Middle frontal gyrus (tissue), 1 donor: ENCODE measurements around the gene ANKRD55.
"Not testable (repeated sequence)": the region's sequence is repeated elsewhere in the genome, so short reads cannot be mapped to it uniquely, and the experiment has no call there.

Source experiments
- DNase-seq: peaks from one replicate; pipeline ENCODE4 v3.0.0-alpha.2; 2015; ENCODE audit warnings: low spot score; ENCODE audit errors: extremely low spot score

Gene ANKRD55

DNA sequence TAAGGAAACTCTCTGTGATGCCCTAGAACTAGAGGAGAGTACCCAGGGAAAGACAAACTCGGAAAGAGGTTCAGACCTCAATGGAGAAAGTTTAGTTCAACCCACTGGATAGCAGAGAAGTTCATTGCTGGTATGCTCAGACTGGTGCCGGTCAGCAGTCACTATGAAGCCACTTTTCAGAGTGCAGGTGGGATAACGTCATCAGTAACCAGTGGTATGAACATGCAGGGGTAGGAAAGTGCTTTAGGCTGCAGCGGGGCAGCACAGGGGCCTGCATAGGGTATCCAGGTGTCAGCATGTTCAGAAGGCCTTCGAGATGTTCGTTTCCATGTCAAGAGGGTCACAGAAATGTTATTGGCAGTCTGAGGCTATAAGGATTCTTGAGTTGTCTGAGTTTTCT, 20.8 kb upstream of the ANKRD55 start:
- no peak for DNase-seq

DNA sequence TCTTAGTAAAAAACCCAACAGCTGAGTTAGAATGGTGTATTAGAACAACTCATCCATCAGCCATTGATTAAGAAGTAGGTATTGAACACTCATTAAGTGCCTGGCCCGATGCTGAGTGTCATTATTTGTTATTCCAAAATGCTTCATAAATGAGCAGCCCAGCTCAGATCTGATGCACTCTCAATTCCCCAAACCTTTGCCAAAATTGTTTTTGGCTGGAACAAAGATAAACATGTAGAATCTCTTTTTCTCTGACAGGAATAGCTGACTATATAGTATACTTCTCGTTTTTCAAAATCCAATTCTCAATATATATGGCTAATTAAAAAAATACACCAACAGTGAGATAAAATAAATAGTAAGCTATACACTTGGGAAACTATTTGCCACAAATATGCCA, 20.0 kb upstream of the ANKRD55 start:
- no peak for DNase-seq

DNA sequence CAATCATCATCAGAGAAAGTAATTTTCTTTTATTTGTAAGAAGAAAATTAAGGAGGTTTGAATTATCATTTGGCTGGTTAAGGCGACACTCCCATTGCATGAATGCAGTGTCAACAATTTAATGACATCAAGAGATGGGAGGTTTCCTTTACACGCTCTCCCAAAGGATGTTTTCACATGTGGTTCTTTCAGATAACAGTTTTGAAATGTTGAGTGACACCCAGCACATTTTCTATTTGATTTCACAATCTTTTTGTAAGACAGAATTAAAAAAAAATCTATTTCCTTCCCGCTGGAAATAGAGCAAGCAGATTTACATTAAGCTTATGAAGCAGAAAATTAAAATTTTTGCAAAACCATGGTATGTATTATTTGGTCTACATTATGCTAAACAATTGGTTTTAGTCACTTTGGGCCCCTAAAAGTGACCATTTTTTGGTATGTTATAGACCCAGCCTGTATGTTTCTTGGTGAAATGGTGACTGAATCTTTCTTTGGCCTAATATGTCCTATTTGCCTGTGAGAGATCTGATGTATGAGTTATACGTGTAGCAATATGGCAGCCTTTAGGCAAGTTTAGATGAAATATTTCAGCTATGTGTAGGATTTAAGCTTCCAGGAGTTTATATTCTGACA, 18.9 kb upstream of the ANKRD55 start:
- DNase-seq: no peak

DNA sequence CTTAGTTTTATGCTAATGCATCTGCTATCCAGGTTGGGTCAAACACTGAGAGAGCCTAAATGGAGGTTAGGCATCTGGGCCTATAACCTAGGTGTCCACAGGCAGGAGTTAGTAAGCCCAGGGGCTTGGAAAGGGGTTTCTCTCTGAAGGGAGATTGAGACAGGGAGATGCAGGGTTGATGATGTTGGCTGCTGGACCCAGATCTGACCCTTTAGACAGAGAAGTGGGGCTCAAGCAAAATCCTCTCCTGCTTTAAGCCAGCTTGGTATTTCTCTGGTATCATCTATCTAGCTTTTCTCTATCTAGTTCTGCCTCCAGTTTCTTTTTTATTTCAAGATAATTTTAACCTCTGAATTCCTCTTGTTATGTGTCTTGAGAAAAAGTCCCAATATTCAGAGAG, 18.3 kb upstream of the ANKRD55 start:
- DNase-seq: no peak

DNA sequence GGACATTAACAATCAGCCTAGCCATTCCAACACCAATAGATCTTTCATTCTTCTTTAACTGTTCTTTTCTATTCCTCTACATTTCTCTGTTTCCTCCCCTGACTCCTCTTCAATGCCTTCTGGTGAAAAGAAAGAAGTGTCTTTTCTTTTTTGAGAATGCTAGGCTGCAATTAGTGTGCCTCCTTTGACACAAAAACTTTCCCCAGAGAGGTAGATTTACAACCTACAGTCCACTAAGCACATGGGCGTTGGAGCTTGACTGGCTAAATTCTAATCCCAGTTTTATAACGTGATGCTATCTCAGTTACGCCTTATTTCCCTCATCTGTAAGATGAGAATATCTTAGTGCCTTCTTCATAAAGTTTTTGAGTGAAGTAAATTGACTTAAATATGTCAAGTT, 16.9 kb upstream of the ANKRD55 start:
- DNase-seq: no peak

DNA sequence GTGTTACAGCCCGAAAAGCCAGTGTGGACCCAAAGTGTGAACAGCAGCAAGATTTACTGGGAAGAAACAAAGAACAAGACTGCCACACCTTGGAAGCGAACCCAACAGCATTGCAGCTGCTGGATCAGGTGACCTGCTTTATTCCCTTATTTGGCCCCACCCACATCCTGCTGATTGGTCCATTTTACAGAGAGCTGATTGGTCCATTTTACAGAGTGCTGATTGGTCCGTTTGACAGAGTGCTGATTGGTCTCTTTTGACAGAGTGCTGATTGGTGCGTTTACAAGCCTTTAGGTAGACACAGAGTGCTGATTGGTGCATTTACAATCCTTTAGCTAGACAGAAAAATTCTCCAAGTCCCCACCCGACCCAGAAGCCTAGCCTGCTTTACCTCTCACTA, 16.0 kb upstream of the ANKRD55 start:
- DNase-seq: not testable (repeated sequence)

DNA sequence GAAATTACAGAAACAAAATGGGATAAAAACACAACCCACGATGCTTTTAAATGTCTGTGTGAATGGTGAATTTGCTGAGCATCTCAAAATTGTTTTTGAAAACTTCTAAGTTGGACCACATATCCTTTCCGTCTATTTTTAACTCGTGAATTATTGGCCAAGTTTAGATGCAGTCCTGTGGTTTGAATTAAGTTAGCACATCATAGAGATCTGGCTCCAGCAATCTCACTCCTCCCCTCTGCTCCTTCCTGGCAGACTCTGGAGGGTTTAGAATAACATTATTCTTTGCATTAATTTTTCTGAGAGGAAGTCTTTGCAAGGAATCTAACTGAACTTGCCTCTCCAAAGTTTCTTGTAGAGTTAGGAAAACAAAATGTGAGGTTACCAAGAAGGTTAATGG, 14.5 kb upstream of the ANKRD55 start:
- no peak for DNase-seq

DNA sequence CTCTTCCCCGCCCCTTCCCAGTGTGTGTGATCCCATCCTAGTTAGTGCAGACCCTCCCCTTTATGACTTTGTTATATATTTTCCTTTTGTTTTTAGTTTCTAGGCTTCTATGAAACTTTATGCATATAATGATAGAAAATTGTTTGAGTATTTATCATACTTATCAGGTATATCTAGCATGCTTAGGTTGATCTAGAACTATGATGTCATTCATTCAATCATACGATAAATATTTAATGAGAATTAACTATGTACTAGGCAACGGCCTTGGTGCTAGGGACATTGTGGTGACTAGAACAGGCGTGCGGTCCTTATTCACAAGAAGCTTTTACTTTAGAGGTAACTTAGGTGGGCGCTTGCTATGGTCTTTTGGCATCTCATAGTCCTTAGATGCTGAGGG, 13.6 kb upstream of the ANKRD55 start:
- no peak for DNase-seq

DNA sequence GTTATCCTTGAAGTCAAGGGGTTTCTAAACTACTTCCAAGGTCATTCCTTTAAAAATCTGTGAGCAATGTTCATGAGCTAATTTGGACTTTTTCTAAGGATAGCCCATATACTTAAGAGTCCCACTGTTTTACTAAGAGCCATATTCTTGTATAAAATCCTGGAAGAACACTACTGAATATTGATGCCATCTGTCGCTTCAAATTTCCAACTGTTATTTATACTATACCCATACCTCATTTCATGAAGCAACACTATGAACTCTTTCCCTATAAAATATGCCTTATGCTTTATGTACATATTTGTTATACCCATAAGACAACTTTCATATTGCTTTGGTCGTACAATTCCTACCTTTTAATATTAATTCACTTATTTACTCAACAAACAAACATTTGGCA, 12.4 kb upstream of the ANKRD55 start:
- no peak for DNase-seq

DNA sequence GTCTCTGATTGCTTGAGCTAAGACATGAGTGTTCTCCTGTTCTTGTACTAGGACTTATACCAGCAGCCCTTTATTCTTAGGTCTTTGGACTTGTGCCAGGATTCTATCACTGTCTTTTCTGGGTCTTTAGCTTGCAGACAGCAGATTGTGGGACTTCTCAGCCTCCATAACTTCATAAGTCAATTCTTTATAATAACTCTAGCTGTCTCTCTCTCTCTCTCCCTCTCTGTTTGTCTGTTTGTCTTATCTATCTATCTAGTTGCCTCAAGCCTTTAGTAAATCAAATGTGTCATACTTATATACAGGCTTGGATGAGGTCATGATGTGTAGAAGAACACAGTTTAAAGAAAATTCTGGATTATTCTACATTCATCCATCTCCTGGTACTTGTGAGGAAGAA, 11.5 kb upstream of the ANKRD55 start:
- no peak for DNase-seq

DNA sequence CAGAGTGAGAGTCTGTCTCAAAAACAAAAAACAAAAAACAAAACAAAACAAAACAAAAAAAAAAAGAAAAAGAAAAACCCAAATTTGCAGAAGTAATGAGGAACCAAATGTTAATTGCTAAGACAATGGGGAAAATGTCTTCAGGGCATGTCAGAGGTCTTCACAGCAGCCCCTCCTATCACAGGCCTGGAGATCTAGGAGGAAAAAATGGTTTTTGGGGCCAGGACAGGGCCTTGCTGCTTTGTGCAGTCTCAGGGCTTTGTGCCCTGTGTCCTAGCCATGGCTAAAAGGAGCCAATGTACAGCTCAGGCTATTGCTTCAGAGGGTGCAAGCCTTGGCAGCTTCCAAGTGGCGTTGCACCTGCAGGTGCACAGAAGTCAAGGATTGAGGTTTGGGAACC, 9.1 kb upstream of the ANKRD55 start:
- not testable (repeated sequence) for DNase-seq

DNA sequence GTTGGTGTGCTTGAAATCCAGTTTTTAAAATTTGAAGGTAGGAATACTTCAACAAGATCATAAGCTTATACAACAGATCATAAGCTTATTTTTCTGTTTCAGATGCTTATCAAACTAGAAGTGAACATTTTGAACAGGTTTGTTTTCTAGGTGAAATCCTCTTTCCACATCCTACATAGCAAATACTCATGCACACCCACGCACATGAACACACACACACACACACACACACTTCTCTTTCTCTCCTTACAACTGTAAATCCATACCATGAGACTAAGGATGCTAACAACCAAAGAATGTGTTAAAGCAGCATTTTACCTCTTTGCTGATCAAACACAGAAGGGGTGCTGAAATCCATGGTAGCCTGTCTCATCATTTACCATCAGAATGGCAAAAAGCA, 592 bp downstream of the ANKRD55 start:
- no peak for DNase-seq

DNA sequence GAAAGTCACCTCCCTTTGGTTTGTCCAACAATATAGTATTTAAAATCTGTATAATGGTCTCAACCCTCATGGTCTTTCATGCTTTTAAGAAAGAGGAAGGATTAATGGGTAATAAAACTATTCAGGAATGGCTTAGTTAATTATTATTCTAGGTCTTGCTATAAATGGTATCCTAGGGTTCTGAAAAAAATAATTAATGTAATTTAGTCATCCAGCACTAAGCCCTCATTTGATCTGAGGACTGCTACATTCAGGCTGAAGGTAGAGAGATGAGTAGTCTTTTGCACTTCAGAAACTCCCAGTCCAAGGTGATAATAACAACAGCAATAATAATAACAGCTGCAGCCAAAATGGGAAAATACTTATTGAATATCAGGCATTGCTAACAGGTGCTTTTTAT, 2.6 kb downstream of the ANKRD55 start:
- no peak for DNase-seq

DNA sequence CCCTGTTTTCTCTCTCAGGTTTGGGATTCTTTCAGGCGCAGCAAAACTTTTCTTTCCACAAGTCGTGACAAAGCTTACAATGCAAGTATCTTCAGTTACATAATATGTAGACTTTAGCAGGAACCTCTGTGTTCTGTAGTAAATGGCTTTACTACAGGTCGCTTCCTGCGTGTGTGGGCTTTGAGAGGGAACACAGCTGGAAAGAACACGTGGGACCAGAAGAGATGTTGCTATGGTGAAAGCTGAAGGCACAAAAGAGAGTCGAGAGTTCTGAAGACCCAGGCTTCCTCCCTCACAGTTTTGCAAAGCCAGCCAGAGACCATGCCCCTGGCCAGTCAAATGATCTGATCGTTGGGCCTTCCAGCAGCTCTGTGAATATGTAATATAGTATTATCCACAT, 4.0 kb downstream of the ANKRD55 start:
- DNase-seq: no peak

DNA sequence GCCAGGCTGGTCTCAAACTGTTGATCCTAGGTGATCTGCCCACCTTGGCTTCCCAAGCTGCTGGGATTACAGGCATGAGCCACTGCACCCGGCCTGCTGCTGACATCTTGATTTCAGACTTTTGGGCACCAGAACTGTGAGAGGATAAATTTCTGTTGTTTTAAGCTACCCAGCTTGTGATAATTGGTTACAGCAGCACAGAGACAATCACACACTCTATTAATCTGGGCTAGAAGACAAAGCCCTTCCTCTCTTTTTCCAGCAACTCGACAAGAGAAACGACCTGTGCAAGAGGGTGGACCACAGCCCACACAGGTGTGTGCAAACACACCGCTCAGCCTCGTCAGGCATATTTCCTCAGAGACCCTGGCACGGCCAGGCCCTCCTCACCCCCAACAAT, 4.5 kb downstream of the ANKRD55 start:
- no peak for DNase-seq

DNA sequence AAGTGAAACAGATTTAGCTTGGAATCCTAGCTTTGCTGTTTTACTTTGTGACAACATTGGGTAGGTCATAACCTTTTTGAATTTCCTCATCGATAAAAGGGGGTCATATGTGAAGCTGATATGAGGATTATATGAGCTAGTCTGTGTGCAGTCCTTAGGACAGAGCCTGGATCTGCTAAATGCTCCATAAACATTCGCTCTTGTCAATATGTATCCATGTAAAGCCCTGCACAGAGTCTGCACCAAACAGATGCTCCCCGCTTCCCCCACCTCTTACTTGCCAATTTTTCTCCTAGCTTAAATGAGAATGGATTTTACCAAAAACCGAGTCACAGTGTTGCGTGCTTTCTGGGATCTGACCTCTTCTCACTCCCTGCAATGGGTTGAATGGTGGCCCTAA, 5.4 kb downstream of the ANKRD55 start:
- no peak for DNase-seq

DNA sequence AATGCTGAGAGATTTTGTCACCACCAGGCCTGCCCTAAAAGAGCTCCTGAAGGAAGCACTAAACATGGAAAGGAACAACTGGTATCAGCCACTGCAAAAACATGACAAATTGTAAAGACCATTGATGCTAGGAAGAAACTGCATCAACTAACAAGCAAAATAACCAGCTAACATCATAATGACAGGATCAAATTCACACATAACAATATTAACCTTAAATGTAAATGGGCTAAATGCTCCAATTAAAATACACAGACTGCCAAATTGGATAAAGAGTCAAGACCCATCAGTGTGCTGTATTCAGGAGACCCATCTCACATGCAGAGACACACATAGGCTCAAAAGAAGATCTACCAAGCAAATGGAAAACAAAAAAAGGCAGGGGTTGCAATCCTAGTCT, 9.8 kb downstream of the ANKRD55 start:
- DNase-seq: not testable (repeated sequence)

DNA sequence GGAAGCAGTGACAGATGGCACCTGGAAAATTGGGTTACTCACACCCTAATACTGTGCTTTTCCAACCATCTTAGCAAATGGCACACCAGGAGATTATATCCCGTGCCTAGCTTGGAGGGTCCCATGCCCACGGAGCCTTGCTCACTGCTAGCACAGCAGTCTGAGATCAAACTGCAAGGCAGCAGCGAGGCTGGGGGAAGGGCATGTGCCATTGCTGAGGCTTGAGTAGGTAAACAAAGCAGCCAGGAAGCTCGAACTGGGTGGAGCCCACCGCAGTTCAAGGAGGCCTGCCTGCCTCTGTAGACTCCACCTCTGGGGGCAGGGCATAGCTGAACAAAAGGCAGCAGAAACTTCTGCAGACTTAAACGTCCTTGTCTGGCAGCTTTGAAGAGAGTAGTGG, 11.5 kb downstream of the ANKRD55 start:
- DNase-seq: not testable (repeated sequence)

DNA sequence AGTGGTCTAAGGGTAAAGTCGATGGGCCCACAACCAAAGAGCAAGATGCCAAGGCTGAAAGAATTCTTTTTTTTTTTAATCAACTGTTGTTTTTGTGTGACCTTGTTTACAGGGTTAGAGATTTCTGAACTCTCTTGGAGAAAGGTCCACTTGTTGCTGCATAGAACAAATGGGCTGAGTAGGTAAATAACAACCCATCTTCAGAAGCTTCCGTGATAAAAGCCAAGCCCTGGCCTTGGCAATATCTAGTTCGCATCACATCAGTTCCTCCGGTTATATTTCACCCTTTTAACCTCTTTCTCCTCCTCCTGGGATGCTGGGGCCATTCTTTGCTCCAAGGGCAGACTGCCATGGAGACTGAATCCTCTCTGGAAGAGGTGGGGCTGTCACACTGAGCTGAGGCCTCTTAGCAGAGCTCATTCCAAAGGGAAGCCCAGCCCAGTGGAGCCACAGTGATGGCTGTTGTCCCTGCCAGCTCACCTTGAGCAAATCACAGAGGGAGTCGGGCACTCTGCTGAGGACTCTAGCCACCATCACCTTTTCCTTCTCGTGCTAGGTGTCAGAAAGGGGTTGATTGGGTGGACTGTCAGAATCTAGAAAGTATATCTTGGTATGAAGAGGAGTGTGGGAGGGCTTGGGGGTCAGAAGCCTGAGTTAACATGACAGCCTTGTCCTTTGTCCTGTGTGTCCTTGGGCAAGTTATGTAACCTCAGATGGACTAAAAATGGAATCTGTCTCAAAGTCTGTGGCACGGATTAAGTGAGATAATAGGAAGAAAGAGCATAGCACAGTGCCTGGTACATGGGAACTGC, 17.9 kb downstream of the ANKRD55 start:
- DNase-seq: no peak

DNA sequence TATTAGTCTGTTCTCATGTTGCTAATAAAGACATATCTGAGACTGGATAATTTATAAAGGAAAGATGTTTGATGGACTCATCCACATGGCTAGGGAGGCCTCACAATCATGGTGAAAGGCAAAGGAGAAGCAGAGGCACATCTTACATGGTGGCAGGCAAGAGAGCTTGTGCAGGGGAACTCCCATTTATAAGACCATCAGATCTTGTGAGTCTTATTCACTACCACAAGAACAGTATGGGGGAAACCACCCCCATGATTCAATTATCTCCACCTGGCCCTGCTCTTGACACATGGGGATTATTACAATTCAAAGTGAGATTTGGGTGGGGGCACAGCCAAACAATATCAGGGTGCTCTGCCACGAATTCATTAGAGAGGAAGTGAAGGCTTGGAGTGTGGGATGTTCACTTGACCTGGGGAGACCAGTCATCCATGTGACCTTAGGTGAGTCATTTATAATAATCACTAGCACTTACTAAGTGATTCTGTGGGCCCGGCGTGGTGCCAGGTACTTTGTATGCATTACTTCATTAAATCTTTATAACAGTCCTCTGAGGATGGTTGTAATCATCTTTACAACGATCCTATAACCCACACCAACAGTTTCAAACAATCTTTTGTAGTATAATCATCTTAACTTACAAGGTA, 19.1 kb downstream of the ANKRD55 start:
- DNase-seq: not testable (repeated sequence)

DNA sequence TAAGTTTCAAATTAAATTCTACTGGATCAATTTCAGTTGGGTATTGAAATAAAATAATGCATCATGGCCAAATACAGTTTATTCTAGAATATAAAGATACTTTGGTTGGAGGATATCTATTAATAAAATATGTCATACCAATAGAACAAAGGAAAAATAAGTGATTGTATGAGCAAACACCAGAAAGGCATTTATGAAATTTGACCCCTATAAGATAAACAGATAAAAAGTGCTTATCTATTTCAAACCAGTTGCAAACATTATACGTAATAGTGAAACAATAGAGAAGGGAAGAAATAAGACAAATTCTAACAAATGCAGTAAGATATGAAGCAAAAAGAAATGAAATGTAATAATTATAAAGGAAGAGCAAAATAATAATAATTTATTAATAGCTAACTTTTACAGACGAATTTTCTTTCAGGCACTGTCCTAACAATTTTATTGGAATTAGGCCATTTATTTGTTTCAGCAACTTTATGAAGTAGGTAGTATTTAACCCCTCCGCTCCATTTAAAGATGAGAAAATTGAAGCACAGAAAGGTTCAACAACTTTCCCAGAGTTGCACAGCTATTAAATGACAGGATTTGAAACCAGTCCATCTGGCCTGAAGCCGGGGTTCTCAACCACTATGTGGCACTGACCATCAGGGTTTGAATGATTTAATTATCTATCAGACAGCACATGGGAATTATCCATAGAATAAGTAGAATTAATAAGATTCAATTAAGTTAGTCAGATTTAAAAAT, 20.8 kb downstream of the ANKRD55 start:
- no peak for DNase-seq

DNA sequence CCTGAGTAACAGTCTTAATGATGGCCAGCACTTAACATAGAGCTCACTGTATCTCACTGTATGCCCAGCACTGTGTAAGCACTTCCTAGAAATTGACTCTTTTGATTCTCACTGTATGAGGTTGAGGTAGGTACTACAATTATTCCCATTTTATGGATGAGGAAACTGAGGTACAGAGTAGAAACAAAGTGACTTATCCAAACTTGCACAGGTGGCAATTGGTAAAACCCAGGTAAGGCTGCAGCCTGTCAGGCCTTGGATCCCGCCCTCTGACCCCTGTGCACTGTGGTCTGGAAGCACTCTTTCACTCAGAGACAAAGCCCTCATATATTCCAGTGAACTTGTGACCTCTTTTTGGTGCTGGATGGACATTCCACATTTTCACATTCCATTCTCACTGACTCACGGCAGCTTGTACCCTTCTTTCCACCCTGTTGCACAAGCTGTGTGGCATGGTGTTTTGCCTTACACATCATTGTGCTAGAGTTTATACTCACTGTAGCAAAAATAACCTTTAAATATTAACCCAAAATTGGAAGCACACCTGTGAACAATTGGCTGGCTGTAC, 21.7 kb downstream of the ANKRD55 start:
- no peak for DNase-seq
